Measurements from ENCODE around the gene PJA1. TPM values are rescaled to one million over a fixed set of nuclear protein-coding genes. Genes with fewer than 3 reads are reported as not detected.

The PJA1 gene
- total RNA-seq, 1 donor from 2014 or later = 13.0 TPM

- H3K9me3 ChIP-seq = no peaks in the 10 kb centered on the region
Measured at GRCh38 chrX:69148946-69149345, 16.3 kb downstream of the PJA1 start.

GRCh38 chrX:69146739-69147138, 18.5 kb downstream of the PJA1 start:
- TF ChIP-seq POLR2A (IDR thresholded peaks at IDR 0.05) = no peak
- TF ChIP-seq POLR2AphosphoS5 (IDR thresholded peaks at IDR 0.05; ENCODE audit: insufficient read depth in 1 of 2, low read depth in 1 of 2) = no peak
- no peak for TF ChIP-seq CTCF (IDR thresholded peaks at IDR 0.05)
- H3K36me3 ChIP-seq = no peaks in the 10 kb centered on the region
- no peak for DNase-seq (ENCODE audit: extremely low spot score in 2 of 2)
- no peaks in the 10 kb centered on the region for H3K27me3 ChIP-seq
- no peak overlapping the region for H3K4me3 ChIP-seq
- intact Hi-C loops (cut with DNase I) = no loop called here
- no peaks in the 10 kb centered on the region for H3K9me3 ChIP-seq
- H3K4me1 ChIP-seq = no peaks in the 10 kb centered on the region
- no peak overlapping the region for H3K27ac ChIP-seq

More at GRCh38 chrX:69148946-69149345, 16.3 kb downstream of the PJA1 start:
- H3K27ac ChIP-seq = no peak overlapping the region
- intact Hi-C loops (cut with DNase I) = no loop called here
- no peak overlapping the region for H3K4me3 ChIP-seq
- TF ChIP-seq POLR2A (IDR thresholded peaks at IDR 0.05) (no peak), POLR2AphosphoS5 (IDR thresholded peaks at IDR 0.05; ENCODE audit: insufficient read depth in 1 of 2, low read depth in 1 of 2) (no peak), CTCF (IDR thresholded peaks at IDR 0.05) (no peak)
- no peaks in the 10 kb centered on the region for H3K36me3 ChIP-seq
- H3K4me1 ChIP-seq = no peaks in the 10 kb centered on the region
- DNase-seq (ENCODE audit: extremely low spot score in 2 of 2) = no peak
- no peaks in the 10 kb centered on the region for H3K27me3 ChIP-seq

- Histone ChIP-seq H3K27ac (no peak overlapping the region), H3K9me3 (no peaks in the 10 kb centered on the region), H3K4me1 (no peaks in the 10 kb centered on the region), H3K36me3 (no peaks in the 10 kb centered on the region), H3K4me3 (no peak overlapping the region), H3K27me3 (no peaks in the 10 kb centered on the region)
- intact Hi-C loops (cut with DNase I) = no loop called here
- no peak for DNase-seq (ENCODE audit: extremely low spot score in 2 of 2)
- TF ChIP-seq POLR2AphosphoS5 (IDR thresholded peaks at IDR 0.05; ENCODE audit: insufficient read depth in 1 of 2, low read depth in 1 of 2) (no peak), CTCF (IDR thresholded peaks at IDR 0.05) (no peak), POLR2A (IDR thresholded peaks at IDR 0.05) (no peak)
Measured at GRCh38 chrX:69145714-69146113, 19.5 kb downstream of the PJA1 start.

GRCh38 chrX:69144838-69145680, 20.2 kb downstream of the PJA1 start:
- Histone ChIP-seq H3K4me1 (no peaks in the 10 kb centered on the region), H3K27me3 (no peaks in the 10 kb centered on the region), H3K36me3 (no peaks in the 10 kb centered on the region), H3K4me3 (no peak overlapping the region), H3K9me3 (no peaks in the 10 kb centered on the region), H3K27ac (no peak overlapping the region)
- intact Hi-C loops (cut with DNase I) = no loop called here
- TF ChIP-seq POLR2AphosphoS5 (IDR thresholded peaks at IDR 0.05; ENCODE audit: insufficient read depth in 1 of 2, low read depth in 1 of 2) = no peak
- TF ChIP-seq POLR2A (IDR thresholded peaks at IDR 0.05) = no peak
- TF ChIP-seq CTCF (IDR thresholded peaks at IDR 0.05) = no peak
- DNase-seq (ENCODE audit: extremely low spot score in 2 of 2) = no peak

- Histone ChIP-seq H3K27me3 (no peaks in the 10 kb centered on the region), H3K4me1 (no peaks in the 10 kb centered on the region), H3K36me3 (no peaks in the 10 kb centered on the region), H3K9me3 (no peaks in the 10 kb centered on the region), H3K27ac (peak overlapping the region; percentile 50), H3K4me3 (no peak overlapping the region)
- intact Hi-C loops (cut with DNase I) = no loop called here
- DNase-seq (ENCODE audit: extremely low spot score in 2 of 2) = no peak
- TF ChIP-seq POLR2A (IDR thresholded peaks at IDR 0.05) (no peak), CTCF (IDR thresholded peaks at IDR 0.05) (no peak), POLR2AphosphoS5 (IDR thresholded peaks at IDR 0.05; ENCODE audit: insufficient read depth in 1 of 2, low read depth in 1 of 2) (no peak)
Measured at GRCh38 chrX:69143530-69143929, 21.7 kb downstream of the PJA1 start.

Measured in vagina (tissue), 2 donors.